GM19240 (cell line): ENCODE measurements around the gene JUN.

Experiments
- DNase-seq: peaks from one replicate; pipeline ENCODE4 v3.0.0; 2011; ENCODE audit warnings: low spot score; ENCODE audit not compliant: insufficient read length

JUN gene

GRCh38 chr1:58764294-58764978 lies 19.4 kb downstream of the JUN start:
- DNase-seq, result no peak

- DNase-seq, result no peak
Measured at GRCh38 chr1:58763214-58763613, 20.6 kb downstream of the JUN start.

DNA sequence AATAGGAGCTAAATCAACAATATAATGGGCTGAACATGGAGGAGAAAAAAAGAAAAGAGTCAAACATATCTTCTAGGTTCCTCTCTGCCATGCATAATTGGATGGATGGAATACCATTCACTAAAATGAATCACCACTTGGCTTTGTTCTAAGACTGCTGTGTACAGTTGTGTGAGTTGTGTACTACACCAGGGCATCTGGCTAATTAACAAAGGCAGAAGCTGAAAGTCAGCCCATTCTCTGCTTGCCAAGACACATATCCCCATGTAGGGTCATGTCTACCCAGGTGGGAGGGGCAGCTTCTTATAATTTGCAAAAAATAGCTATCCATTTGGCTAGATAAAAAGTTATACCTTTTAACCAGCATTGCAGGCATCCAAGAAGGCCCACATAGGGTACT lies 21.0 kb downstream of the JUN start:
- no peak for DNase-seq

- DNase-seq, result peak; percentile 37
Measured at GRCh38 chr1:58755468-58755872, 28.4 kb downstream of the JUN start.

DNA sequence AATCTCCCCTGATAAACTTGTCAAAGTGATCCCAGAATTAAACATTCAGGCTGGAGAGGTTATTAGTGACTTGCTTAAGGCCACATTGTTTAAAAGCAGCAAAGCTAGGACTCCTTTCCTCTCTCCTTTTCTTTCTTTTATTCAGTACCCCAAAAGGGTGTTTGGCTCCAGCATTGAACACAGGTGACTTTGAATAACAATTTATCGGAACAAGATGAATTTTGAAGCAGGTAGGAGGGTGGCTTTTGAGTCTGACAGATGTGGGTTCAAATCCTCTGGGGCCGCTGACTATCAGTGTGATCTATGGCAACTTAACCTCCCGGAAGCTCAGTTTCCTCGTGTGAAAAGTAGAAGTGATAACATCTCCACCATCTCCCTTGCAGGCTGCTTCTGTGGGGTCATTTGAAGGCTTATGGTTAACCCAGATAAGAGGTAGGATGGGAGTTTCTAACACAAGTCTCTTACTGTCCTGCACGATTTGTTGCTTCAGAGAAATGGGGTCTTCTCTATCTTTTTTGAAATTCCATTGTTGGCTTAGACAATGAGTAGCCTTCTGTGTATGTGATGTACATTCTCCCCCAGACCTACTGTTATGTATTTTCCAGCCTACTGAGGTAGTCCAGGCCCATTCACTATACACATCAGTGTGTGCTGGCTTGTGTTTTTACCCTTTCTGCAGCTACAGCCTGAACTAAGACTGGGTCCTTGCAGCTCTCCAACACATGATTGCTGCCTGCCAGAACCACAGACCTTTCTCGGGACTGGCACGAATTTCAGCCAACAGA lies 29.0 kb downstream of the JUN start:
- no peak for DNase-seq

DNA sequence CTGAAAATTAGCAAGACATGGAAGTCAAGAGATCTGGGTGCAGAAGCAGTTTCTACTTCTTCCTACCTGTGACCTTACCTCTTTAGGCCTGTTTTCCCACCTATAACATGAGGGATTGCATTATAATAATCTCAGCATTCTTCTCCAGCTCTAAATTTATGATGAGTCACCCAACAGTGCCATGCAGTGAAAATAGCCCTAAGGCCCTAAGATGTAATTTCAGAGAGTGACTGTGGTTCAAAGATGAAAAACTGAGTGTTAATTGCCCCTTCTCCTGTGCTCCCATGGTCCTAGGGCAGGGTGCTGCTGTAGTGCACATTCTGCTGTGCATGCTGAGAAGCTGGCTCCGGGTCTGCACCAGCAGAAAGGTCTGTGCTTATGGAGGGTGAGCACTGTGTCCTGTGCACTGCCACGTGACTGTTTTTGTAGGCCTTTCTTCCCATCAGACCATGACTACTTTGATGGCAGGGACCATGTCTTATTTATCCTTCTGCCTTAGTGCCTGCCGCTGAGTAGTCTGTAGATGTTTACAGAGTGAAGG lies 29.7 kb downstream of the JUN start:
- no peak for DNase-seq

DNA sequence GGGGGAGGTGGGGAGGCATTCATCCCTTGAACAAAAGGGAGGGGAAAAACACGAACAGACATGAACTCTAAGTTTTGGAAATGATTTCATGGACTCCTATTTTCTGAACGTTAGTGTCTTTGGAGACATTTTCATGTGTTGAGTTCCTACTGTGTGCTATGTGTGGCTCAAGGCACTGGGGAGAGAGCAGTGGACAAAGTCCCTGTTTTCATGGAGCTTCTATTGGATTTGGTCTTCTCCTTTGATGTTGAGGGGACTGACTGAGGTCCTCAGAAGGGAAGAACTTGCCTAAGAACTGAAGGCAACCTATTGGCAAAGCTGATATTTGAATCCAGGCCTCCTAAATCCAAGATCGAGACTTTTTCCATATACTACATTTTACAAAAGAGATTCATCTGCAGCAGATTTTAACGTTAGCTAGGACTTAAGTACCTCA lies 30.4 kb downstream of the JUN start:
- no peak for DNase-seq

- DNase-seq, result no peak
Measured at GRCh38 chr1:58749646-58750045, 34.2 kb downstream of the JUN start.

DNA sequence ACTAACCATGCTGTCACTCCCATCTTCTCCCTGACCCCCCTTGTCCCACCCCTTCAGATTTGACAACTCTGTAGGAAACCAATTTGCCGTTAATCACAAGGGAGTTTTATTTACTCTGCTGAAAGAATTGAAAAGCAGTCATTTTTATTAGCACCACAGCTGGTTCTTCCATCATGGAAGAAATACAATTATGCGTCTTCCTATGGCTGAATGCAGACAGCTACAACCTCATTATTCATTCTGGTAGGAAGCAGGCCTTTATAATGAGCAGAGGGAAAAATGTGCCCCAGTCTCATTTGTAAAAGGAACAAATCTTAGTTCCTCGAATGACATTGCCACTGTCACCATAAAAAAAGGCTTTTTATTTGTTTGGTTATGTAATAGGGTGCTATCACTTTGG lies 35.2 kb downstream of the JUN start:
- DNase-seq, result no peak

- no peak for DNase-seq
Measured at GRCh38 chr1:58746757-58747156, 37.1 kb downstream of the JUN start.

- DNase-seq, result no peak
Measured at GRCh38 chr1:58746182-58746581, 37.7 kb downstream of the JUN start.

GRCh38 chr1:58745666-58746065 lies 38.2 kb downstream of the JUN start:
- DNase-seq, result no peak

- no peak for DNase-seq
Measured at GRCh38 chr1:58745117-58745516, 38.7 kb downstream of the JUN start.

GRCh38 chr1:58741678-58742553 lies 41.9 kb downstream of the JUN start:
- no peak for DNase-seq

DNA sequence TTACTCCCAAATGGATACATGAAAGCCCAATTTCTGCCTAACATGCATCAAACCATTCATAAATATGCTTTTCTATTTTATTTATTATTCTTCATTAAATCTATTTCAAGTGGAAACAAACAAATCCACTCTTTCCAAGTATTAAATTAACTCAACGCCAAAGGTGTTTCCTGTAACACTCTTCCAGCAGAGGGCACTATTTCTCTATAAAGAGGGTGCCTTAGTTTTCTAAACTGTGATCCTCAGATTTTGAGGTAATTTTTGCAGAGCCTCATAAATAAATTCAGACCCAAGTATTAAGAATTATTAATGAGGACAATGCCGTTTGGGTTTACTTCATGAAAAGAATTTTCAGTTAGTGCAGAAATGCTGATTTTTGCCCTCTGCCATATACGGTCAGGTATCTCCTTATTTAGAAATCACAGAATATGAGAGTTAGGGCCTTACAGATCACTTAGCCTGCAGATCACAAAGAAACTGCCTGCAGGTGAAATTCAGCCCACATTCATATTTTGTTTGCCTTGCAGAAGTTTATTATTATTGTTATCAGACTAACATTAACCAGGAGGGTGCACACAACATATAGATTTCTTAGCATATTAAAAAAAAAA lies 43.9 kb downstream of the JUN start:
- peak; percentile 32 for DNase-seq

DNA sequence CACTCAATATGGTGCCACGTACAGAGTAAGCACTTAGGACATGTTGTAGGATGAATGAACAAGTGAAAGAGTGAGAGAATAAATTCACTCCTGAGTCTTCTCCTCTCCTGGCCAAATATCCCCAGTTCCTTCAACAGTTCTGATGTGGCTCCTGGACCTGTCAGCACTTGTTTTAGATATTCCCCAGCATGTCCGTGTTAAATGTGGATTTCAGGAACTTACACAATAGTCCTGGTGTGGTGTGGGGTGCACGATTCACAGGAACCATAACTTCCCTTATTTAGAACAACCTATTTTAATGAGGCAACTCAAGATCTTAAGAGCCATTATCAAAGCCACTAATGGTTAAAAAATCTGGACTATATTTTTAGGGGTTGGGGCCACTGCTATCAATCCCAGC lies 45.0 kb downstream of the JUN start:
- no peak for DNase-seq

- no peak for DNase-seq
Measured at GRCh38 chr1:58735586-58735985, 48.3 kb downstream of the JUN start.

DNA sequence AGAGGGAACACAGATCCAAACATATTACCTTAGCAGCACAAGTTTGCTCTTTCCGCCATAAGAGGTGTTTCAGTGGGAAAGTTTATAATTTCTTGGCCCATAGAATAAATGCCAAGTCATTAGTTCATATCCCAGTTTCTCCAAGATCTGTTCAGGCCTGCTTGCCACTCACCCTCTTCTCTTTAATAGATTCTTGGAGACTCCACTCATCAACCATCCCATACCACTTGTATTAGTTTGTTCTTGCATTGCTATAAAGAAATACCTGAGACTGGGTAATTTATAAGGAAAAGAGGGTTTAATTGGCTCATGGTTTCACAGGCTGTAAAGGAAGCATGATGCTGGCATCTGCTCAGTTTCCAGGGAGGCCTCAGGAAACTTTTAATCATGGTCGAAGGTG lies 49.2 kb downstream of the JUN start:
- DNase-seq, result no peak

DNA sequence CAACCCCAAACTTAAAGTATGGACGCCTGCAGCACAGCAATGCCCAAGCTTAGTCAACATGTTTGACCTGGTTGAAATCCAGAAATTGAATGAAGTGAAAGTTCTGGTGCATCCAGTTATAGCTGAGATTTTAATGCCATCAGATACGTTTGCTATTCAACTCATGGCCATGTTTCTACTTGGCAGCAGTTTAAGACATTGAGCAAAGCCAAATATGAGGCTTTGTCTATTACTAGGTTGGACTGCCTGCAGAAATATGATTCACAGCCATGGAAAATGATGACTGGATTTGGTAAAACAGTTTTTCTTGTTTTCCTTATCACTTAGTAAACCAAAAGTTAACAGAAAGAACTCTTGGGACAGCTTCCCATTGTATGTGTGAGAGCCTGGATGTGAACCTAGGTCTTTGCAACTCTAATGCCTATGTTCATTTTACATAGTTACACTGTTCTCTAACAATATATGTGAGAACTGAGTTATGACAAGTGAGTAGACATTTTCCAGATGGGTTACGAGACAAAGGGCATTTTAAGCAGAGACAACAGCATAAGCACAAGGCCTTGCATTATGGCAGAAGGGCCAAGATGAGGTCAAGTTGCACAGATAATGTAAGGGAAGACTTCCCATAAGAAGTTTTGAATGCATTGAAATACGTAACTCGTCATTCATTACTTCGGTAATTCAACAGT lies 51.6 kb downstream of the JUN start:
- no peak for DNase-seq
